Endothelial cell of umbilical vein (primary cell): ENCODE data around the gene PRKCI. TPM values are rescaled to one million over a fixed set of nuclear protein-coding genes. Genes with fewer than 3 reads are reported as not detected.

Experiments
- BruUV-seq: library from RNA; stranded (reverse); fragments of 400-500 nt; replicated peaks from 2 replicates; lab custom pipeline; 2021; lab: Mats Ljungman, UMichigan
- CTCF ChIA-PET: fragments of 300-600, 350-600 bp; sonication (Branson Sonifier 250); formaldehyde crosslinking; loops from one replicate; lab custom pipeline; 2021; ENCODE audit warnings: antibody characterized with exemption, inconsistent platforms; lab: Charles Lee
- POLR2A ChIA-PET: fragments of 300-600, 350-600 bp; sonication (Branson Sonifier 250); formaldehyde crosslinking; loops from one replicate; lab custom pipeline; 2021; ENCODE audit warnings: antibody characterized with exemption, inconsistent platforms; lab: Charles Lee
- DNase-seq: peaks from one replicate; pipeline ENCODE4 v3.0.0-alpha.2; 2011; ENCODE audit warnings: low read depth, low spot score
- FAIRE-seq: peaks from 2 replicates; lab custom pipeline; 2011; peaks lifted over from hg19 to GRCh38; lab: Jason Lieb, UNC
- H2AFZ ChIP-seq: 2 replicates; pipeline ENCODE4 v1.6.0; 2012; ENCODE audit warnings: low read depth, low read length, control low read depth, inconsistent platforms
- H3K27ac ChIP-seq: 2 replicates; pipeline ENCODE4 v1.5.1; 2011; ENCODE audit warnings: low read depth, mild to moderate bottlenecking, control low read depth, low read length, moderate library complexity; ENCODE audit not compliant: insufficient read depth
- H3K27me3 ChIP-seq, 2 experiments: 2 replicates each; pipeline versions ENCODE4 v1.6.0 to v1.6.1; 2011; ENCODE audit warnings: low read length in 2 of 2, mixed read lengths in 1 of 2; ENCODE audit not compliant: control insufficient read depth in 2 of 2, insufficient read depth in 2 of 2
- H3K36me3 ChIP-seq, 2 experiments: 2 replicates in 1 of 2; 3 replicates in 1 of 2; pipeline ENCODE4 v1.5.1; 2011; ENCODE audit warnings: low read length in 2 of 2, mild to moderate bottlenecking in 1 of 2, moderate library complexity in 1 of 2; ENCODE audit not compliant: control insufficient read depth in 2 of 2, insufficient read depth in 2 of 2; ENCODE audit errors: extremely low read depth in 1 of 2
- H3K4me1 ChIP-seq: 3 replicates; pipeline ENCODE4 v1.5.1; 2011; ENCODE audit warnings: mild to moderate bottlenecking, low read length; ENCODE audit not compliant: control insufficient read depth, insufficient read depth; ENCODE audit errors: extremely low read depth
- H3K4me2 ChIP-seq: 2 replicates; pipeline ENCODE4 v1.6.1; 2011; ENCODE audit warnings: low read length, control low read depth, mixed read lengths; ENCODE audit not compliant: insufficient read depth
- H3K4me3 ChIP-seq, 3 experiments: fragments of 200-600 bp in 1 of 3; sonication (generic), shearing (Covaris generic) in 1 of 3; replicated peaks in 1 of 3; 2 replicates each; pipeline ENCODE4 v1.5.1; 2011 to 2016; ENCODE audit warnings: control low read depth in 3 of 3, low read length in 3 of 3, mild to moderate bottlenecking in 2 of 3, inconsistent platforms in 1 of 3, low read depth in 1 of 3, moderate library complexity in 1 of 3; ENCODE audit not compliant: insufficient read depth in 1 of 3
- H3K79me2 ChIP-seq: 2 replicates; pipeline ENCODE4 v1.6.0; 2012; ENCODE audit warnings: low read length, inconsistent platforms; ENCODE audit not compliant: control insufficient read depth, insufficient read depth
- H3K9ac ChIP-seq: replicated peaks from 2 replicates; pipeline ENCODE3; 2011; ENCODE audit warnings: low read length, control low read depth; ENCODE audit not compliant: insufficient read depth; ENCODE audit errors: extremely low read depth
- H3K9me1 ChIP-seq: replicated peaks from 3 replicates; pipeline ENCODE4 v1.6.0; 2011; ENCODE audit warnings: mild to moderate bottlenecking, low read length; ENCODE audit not compliant: control insufficient read depth, insufficient read depth; ENCODE audit errors: extremely low read depth
- H3K9me3 ChIP-seq: replicated peaks from 2 replicates; pipeline ENCODE4 v1.5.1; 2012; ENCODE audit warnings: low read length, inconsistent platforms; ENCODE audit not compliant: control insufficient read depth, insufficient read depth
- H4K20me1 ChIP-seq: replicated peaks from 2 replicates; pipeline ENCODE3; 2011; ENCODE audit warnings: mild to moderate bottlenecking, low read length; ENCODE audit not compliant: control insufficient read depth, insufficient read depth; ENCODE audit errors: extremely low read depth
- CTCF ChIP-seq, 2 donors: IDR thresholded peaks; 1 replicate in 1 of 2; 2 replicates in 1 of 2; pipeline ENCODE4 v1.5.1; 2011; ENCODE audit warnings: low read length in 2 of 2, mild to moderate bottlenecking in 2 of 2, moderate library complexity in 2 of 2, control low read depth in 1 of 2, inconsistent platforms in 1 of 2, low read depth in 1 of 2; ENCODE audit not compliant: insufficient read depth in 1 of 2; ENCODE audit errors: extremely low read depth in 1 of 2
- EZH2 ChIP-seq: IDR thresholded peaks from 2 replicates; pipeline ENCODE4 v1.6.1; 2012; ENCODE audit warnings: borderline replicate concordance, low read depth, mild to moderate bottlenecking, moderate library complexity, low read length, inconsistent platforms; ENCODE audit not compliant: severe bottlenecking
- FOS ChIP-seq: IDR thresholded peaks from 2 replicates; pipeline ENCODE4 v1.6.1; 2011; ENCODE audit warnings: mild to moderate bottlenecking, low read length, moderate library complexity, borderline replicate concordance; ENCODE audit not compliant: insufficient read depth
- GATA2 ChIP-seq: IDR thresholded peaks from 2 replicates; pipeline ENCODE4 v1.7.0; 2011; ENCODE audit warnings: low read depth, mild to moderate bottlenecking, moderate library complexity, mixed read lengths, low read length; ENCODE audit not compliant: insufficient read length, insufficient read depth
- JUN ChIP-seq: IDR thresholded peaks from 2 replicates; pipeline ENCODE4 v1.6.1; 2011; ENCODE audit warnings: borderline replicate concordance, low read depth; ENCODE audit not compliant: insufficient read length, insufficient read depth
- MAX ChIP-seq: IDR thresholded peaks from 2 replicates; pipeline ENCODE4 v1.6.1; 2011; ENCODE audit not compliant: insufficient read depth, insufficient read length
- POLR2A ChIP-seq: IDR thresholded peaks from 2 replicates; pipeline ENCODE4 v1.6.1; 2012; ENCODE audit warnings: low read depth, mild to moderate bottlenecking, control low read depth, low read length
- POLR2AphosphoS5 ChIP-seq: IDR thresholded peaks from 2 replicates; pipeline ENCODE4 v1.6.1; 2012; ENCODE audit warnings: low read depth, mild to moderate bottlenecking, control low read depth, low read length, moderate library complexity; ENCODE audit not compliant: insufficient read depth
- dilution Hi-C: fragments of 300-500 bp; cut with MboI; formaldehyde crosslinking; loops from one replicate; pipeline ENCODE4 v1.15.0; 2019; ENCODE audit warnings: low sequenced_read_pairs; ENCODE audit not compliant: extremely low pct_ligation_motif_present
- intact Hi-C: fragments of 100-400 bp; cut with micrococcal nuclease; formaldehyde crosslinking; loops from one replicate; pipeline ENCODE4 v1.10.0; 2022
- polyA plus RNA-seq, 4 experiments: library from polyadenylated mRNA; depleted of rRNA in 3 of 4; stranded (reverse) in 3 of 4; unstranded in 1 of 4; fragments of >200 nt; gene quantifications; 2 replicates each; pipeline versions ENCODE4 v1.2.1 to v1.2.3, GENCODE V29; 2011 to 2012; ENCODE audit warnings: missing spikeins in 1 of 4
- total RNA-seq: library from RNA; stranded (reverse); gene quantifications from 2 replicates; pipeline ENCODE4 v1.2.3, GENCODE V29; 2021

PRKCI gene
- total and polyA plus RNA-seq, 2 donors (not counting 3 experiments of a cell fraction or from before 2014, with no cell fraction given) = 7.1 to 23.9 TPM

DNA sequence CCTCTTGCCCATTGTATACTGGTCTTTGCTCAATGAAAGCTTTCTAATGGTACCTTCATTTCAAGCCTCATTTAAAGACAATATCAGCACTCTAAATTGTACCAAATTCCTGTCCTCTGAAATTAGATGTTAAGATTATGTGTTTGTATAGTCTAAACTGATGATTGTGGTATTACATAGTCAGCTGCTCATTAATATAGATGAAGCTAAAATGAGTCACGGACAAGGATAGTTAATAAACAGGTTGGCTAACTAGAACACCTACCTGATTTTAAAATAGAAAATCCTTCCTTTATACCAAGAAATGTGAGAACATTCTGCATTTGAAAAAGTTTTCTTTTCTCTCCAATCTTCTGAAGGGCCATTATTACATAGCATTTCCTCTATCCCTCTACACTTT is 2.9 kb downstream of the PRKCI start:
- no peaks in the 10 kb centered on the region for H3K27me3 ChIP-seq
- DNase-seq (no peak), FAIRE-seq (no peak)
- intact Hi-C loops = no loop called here
- H3K4me1 ChIP-seq = peaks cover 12% of the 10 kb centered on the region
- no peak overlapping the region for H3K27ac ChIP-seq
- ChIA-PET POLR2A (no interaction called here), CTCF (no interaction called here)
- peaks cover 5% of the 10 kb centered on the region for H4K20me1 ChIP-seq
- no peak overlapping the region for H3K4me2 ChIP-seq
- dilution Hi-C loops = no loop called here
- H3K36me3 ChIP-seq = no peaks in the 10 kb centered on the region
- TF ChIP-seq JUN (no peak), CTCF (IDR thresholded peaks at IDR 0.05; ENCODE audit: extremely low read depth in 1 of 2, insufficient read depth in 1 of 2, low read depth in 1 of 2, low read length in 2 of 2) (no peak), GATA2 (no peak), POLR2A (no peak), MAX (no peak), FOS (no peak), EZH2 (no peak), POLR2AphosphoS5 (no peak)
- H2AFZ ChIP-seq = no peak overlapping the region
- no TSS peak for BruUV-seq
- no peaks in the 10 kb centered on the region for H3K9me3 ChIP-seq
- H3K79me2 ChIP-seq = peaks cover 37% of the 10 kb centered on the region
- H3K4me3 ChIP-seq = no peak overlapping the region
- H3K9ac ChIP-seq = no peak overlapping the region
- no peaks in the 10 kb centered on the region for H3K9me1 ChIP-seq
